ENCODE results near the gene COL4A1. TPM values are rescaled to one million over a fixed set of nuclear protein-coding genes. Genes with fewer than 3 reads are reported as not detected.
"Not testable (repeated sequence)": the region's sequence is repeated elsewhere in the genome, so short reads cannot be mapped to it uniquely, and the experiment has no call there.

Gene COL4A1
- total RNA-seq, 1 donor from 2014 or later: 2,489 TPM

GRCh38 chr13:110323172-110323891, 16.4 kb upstream of the COL4A1 start:
- DNase-seq (ENCODE audit: low read depth) (peak; percentile 93), FAIRE-seq (peak; percentile 85)
- H3K9me3 Mint-ChIP-seq (ENCODE audit: unreplicated experiment): no peaks in the 10 kb centered on the region
- no peaks in the 10 kb centered on the region for H3K27me3 ChIP-seq (ENCODE audit: insufficient read depth, low read length)
- H3K36me3 Mint-ChIP-seq (ENCODE audit: low read depth, unreplicated experiment): peaks cover 39% of the 10 kb centered on the region
- H3K4me3 ChIP-seq (ENCODE audit: insufficient read depth, low read depth, low read length): no peak overlapping the region
- H3K4me3 Mint-ChIP-seq (ENCODE audit: unreplicated experiment): peak overlapping the region; percentile 31
- peak overlapping the region; percentile 79 for H3K27ac ChIP-seq (ENCODE audit: low read depth, low read length)
- H4K20me1 ChIP-seq (ENCODE audit: insufficient read depth, low read length): no peaks in the 10 kb centered on the region
- H3K79me2 ChIP-seq (ENCODE audit: insufficient read depth, low read length): peaks cover 88% of the 10 kb centered on the region
- no peak overlapping the region for H2AFZ ChIP-seq (ENCODE audit: low read depth, low read length)
- H3K4me1 Mint-ChIP-seq (ENCODE audit: low read depth, unreplicated experiment): peaks cover 85% of the 10 kb centered on the region
- H3K4me2 ChIP-seq (ENCODE audit: low read length): peak overlapping the region; percentile 64
- TF ChIP-seq, protein P1, sequence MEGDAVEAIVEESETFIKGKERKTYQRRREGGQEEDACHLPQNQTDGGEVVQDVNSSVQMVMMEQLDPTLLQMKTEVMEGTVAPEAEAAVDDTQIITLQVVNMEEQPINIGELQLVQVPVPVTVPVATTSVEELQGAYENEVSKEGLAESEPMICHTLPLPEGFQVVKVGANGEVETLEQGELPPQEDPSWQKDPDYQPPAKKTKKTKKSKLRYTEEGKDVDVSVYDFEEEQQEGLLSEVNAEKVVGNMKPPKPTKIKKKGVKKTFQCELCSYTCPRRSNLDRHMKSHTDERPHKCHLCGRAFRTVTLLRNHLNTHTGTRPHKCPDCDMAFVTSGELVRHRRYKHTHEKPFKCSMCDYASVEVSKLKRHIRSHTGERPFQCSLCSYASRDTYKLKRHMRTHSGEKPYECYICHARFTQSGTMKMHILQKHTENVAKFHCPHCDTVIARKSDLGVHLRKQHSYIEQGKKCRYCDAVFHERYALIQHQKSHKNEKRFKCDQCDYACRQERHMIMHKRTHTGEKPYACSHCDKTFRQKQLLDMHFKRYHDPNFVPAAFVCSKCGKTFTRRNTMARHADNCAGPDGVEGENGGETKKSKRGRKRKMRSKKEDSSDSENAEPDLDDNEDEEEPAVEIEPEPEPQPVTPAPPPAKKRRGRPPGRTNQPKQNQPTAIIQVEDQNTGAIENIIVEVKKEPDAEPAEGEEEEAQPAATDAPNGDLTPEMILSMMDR (IDR thresholded peaks at IDR 0.05; ENCODE audit: insufficient read depth, low read depth, low read length): peak; percentile 23
- no peak for TF ChIP-seq EZH2 (IDR thresholded peaks at IDR 0.05; ENCODE audit: insufficient read depth, low read length)
- H3K9ac ChIP-seq (ENCODE audit: low read length): peak overlapping the region; percentile 72
- peak overlapping the region; percentile 83 for H3K27ac Mint-ChIP-seq (ENCODE audit: unreplicated experiment)
- no peaks in the 10 kb centered on the region for H3K27me3 Mint-ChIP-seq (ENCODE audit: low read depth, unreplicated experiment)
- peaks cover 93% of the 10 kb centered on the region for H3K4me1 ChIP-seq (ENCODE audit: insufficient read depth, low read length)
- peaks cover 15% of the 10 kb centered on the region for H3K36me3 ChIP-seq (ENCODE audit: insufficient read depth, low read length)
- H3K9me3 ChIP-seq (ENCODE audit: insufficient read depth, low read depth, low read length): no peaks in the 10 kb centered on the region

GRCh38 chr13:110322828-110323171, 15.8 kb upstream of the COL4A1 start:
- peak; percentile 23 for FAIRE-seq
- Histone ChIP-seq H3K4me1 (ENCODE audit: insufficient read depth, low read length) (peaks cover 88% of the 10 kb centered on the region), H3K9ac (ENCODE audit: low read length) (peak overlapping the region; percentile 45)

GRCh38 chr13:110322126-110322827, 15.3 kb upstream of the COL4A1 start:
- peak overlapping the region; percentile 33 for H3K4me2 ChIP-seq (ENCODE audit: low read length)
- H3K27ac Mint-ChIP-seq (ENCODE audit: unreplicated experiment): peak overlapping the region; percentile 81
- H3K27me3 ChIP-seq (ENCODE audit: insufficient read depth, low read length): no peaks in the 10 kb centered on the region
- H3K9me3 ChIP-seq (ENCODE audit: insufficient read depth, low read depth, low read length): no peaks in the 10 kb centered on the region
- FAIRE-seq (no peak), DNase-seq (ENCODE audit: low read depth) (no peak)
- peak overlapping the region; percentile 79 for H3K27ac ChIP-seq (ENCODE audit: low read depth, low read length)
- no peak overlapping the region for H2AFZ ChIP-seq (ENCODE audit: low read depth, low read length)
- H3K4me3 Mint-ChIP-seq (ENCODE audit: unreplicated experiment): peak overlapping the region; percentile 37
- peaks cover 19% of the 10 kb centered on the region for H3K36me3 ChIP-seq (ENCODE audit: insufficient read depth, low read length)
- H3K27me3 Mint-ChIP-seq (ENCODE audit: low read depth, unreplicated experiment): no peaks in the 10 kb centered on the region
- H3K4me1 Mint-ChIP-seq (ENCODE audit: low read depth, unreplicated experiment): peaks cover 85% of the 10 kb centered on the region
- peaks cover 45% of the 10 kb centered on the region for H3K36me3 Mint-ChIP-seq (ENCODE audit: low read depth, unreplicated experiment)
- peaks cover 86% of the 10 kb centered on the region for H3K4me1 ChIP-seq (ENCODE audit: insufficient read depth, low read length)
- H3K9ac ChIP-seq (ENCODE audit: low read length): peak overlapping the region; percentile 45
- H3K4me3 ChIP-seq (ENCODE audit: insufficient read depth, low read depth, low read length): no peak overlapping the region
- H4K20me1 ChIP-seq (ENCODE audit: insufficient read depth, low read length): peaks cover 9% of the 10 kb centered on the region
- H3K9me3 Mint-ChIP-seq (ENCODE audit: unreplicated experiment): no peaks in the 10 kb centered on the region
- TF ChIP-seq, protein P1 (IDR thresholded peaks at IDR 0.05; ENCODE audit: insufficient read depth, low read depth, low read length): no peak
- no peak for TF ChIP-seq EZH2 (IDR thresholded peaks at IDR 0.05; ENCODE audit: insufficient read depth, low read length)
- H3K79me2 ChIP-seq (ENCODE audit: insufficient read depth, low read length): peaks cover 89% of the 10 kb centered on the region

More at GRCh38 chr13:110322828-110323171, 15.8 kb upstream of the COL4A1 start:
- Histone ChIP-seq H3K4me2 (ENCODE audit: low read length) (peak overlapping the region; percentile 33), H3K4me3 (ENCODE audit: insufficient read depth, low read depth, low read length) (no peak overlapping the region), H3K36me3 (ENCODE audit: insufficient read depth, low read length) (peaks cover 15% of the 10 kb centered on the region), H2AFZ (ENCODE audit: low read depth, low read length) (no peak overlapping the region), H3K27me3 (ENCODE audit: insufficient read depth, low read length) (no peaks in the 10 kb centered on the region), H3K27ac (ENCODE audit: low read depth, low read length) (peak overlapping the region; percentile 79), H3K9me3 (ENCODE audit: insufficient read depth, low read depth, low read length) (no peaks in the 10 kb centered on the region), H4K20me1 (ENCODE audit: insufficient read depth, low read length) (peaks cover 4% of the 10 kb centered on the region), H3K79me2 (ENCODE audit: insufficient read depth, low read length) (peaks cover 88% of the 10 kb centered on the region)
- Mint-ChIP-seq H3K4me1 (ENCODE audit: low read depth, unreplicated experiment) (peaks cover 86% of the 10 kb centered on the region), H3K9me3 (ENCODE audit: unreplicated experiment) (no peaks in the 10 kb centered on the region), H3K36me3 (ENCODE audit: low read depth, unreplicated experiment) (peaks cover 45% of the 10 kb centered on the region), H3K27ac (ENCODE audit: unreplicated experiment) (peak overlapping the region; percentile 81), H3K4me3 (ENCODE audit: unreplicated experiment) (peak overlapping the region; percentile 37), H3K27me3 (ENCODE audit: low read depth, unreplicated experiment) (no peaks in the 10 kb centered on the region)
- DNase-seq (ENCODE audit: low read depth): no peak
- TF ChIP-seq EZH2 (IDR thresholded peaks at IDR 0.05; ENCODE audit: insufficient read depth, low read length): no peak

DNA sequence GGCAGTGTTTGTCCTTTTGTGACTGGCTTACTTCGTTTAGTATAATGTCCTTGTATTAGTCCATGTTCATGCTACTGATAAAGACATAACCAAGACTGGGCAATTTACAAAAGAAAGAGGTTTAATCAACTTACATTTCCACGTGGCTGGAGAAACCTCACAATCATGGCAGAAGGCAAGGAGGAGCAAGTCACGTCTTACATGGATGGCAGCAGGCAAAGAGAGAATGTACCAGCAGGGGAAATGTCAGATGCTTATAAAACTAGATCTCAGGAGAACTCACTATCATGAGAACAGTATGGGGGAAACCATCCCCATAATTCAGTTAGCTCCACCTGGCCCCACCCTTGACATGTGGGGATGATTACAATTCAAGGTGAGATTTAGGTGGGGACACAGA, 14.6 kb upstream of the COL4A1 start:
- not testable (repeated sequence) for DNase-seq (ENCODE audit: low read depth); H3K27me3 ChIP-seq (ENCODE audit: insufficient read depth, low read length); H2AFZ ChIP-seq (ENCODE audit: low read depth, low read length); H3K9me3 ChIP-seq (ENCODE audit: insufficient read depth, low read depth, low read length); FAIRE-seq; H3K9me3 Mint-ChIP-seq (ENCODE audit: unreplicated experiment); H3K4me3 Mint-ChIP-seq (ENCODE audit: unreplicated experiment); H3K27me3 Mint-ChIP-seq (ENCODE audit: low read depth, unreplicated experiment); H3K4me3 ChIP-seq (ENCODE audit: insufficient read depth, low read depth, low read length)
- Mint-ChIP-seq H3K4me1 (ENCODE audit: low read depth, unreplicated experiment) (peaks cover 82% of the 10 kb centered on the region), H3K27ac (ENCODE audit: unreplicated experiment) (peak overlapping the region; percentile 81), H3K36me3 (ENCODE audit: low read depth, unreplicated experiment) (peaks cover 43% of the 10 kb centered on the region)
- peaks cover 26% of the 10 kb centered on the region for H3K36me3 ChIP-seq (ENCODE audit: insufficient read depth, low read length)
- H4K20me1 ChIP-seq (ENCODE audit: insufficient read depth, low read length): peaks cover 15% of the 10 kb centered on the region
- H3K4me2 ChIP-seq (ENCODE audit: low read length): peak overlapping the region; percentile 10
- H3K9ac ChIP-seq (ENCODE audit: low read length): peak overlapping the region; percentile 45
- peak overlapping the region; percentile 95 for H3K27ac ChIP-seq (ENCODE audit: low read depth, low read length)
- peaks cover 89% of the 10 kb centered on the region for H3K79me2 ChIP-seq (ENCODE audit: insufficient read depth, low read length)
- H3K4me1 ChIP-seq (ENCODE audit: insufficient read depth, low read length): peaks cover 83% of the 10 kb centered on the region
